GM18508 (cell line): Measurements from ENCODE around the gene TOPORS.

ENCODE experiments used
- ATAC-seq: cut with Tn5 transposase; IDR thresholded peaks from one replicate; pipeline ENCODE4 v1.9.1; 2021; ENCODE audit warnings: moderate number of reproducible peaks; ENCODE audit not compliant: insufficient read depth, unreplicated experiment

TOPORS gene

GRCh38 chr9:32516241-32516640 is 36.1 kb downstream of the TOPORS start:
- no peak for ATAC-seq

- no peak for ATAC-seq
These were observed 43.7 kb downstream of the TOPORS start for GRCh38 chr9:32508728-32509127.

GRCh38 chr9:32503008-32503407 is 49.4 kb downstream of the TOPORS start:
- ATAC-seq = no peak

GRCh38 chr9:32502464-32502863 is 49.9 kb downstream of the TOPORS start:
- ATAC-seq = no peak

GRCh38 chr9:32501868-32502267 is 50.5 kb downstream of the TOPORS start:
- no peak for ATAC-seq

GRCh38 chr9:32500768-32501167 is 51.6 kb downstream of the TOPORS start:
- ATAC-seq = no peak

GRCh38 chr9:32497921-32498320 is 54.5 kb downstream of the TOPORS start:
- no peak for ATAC-seq

- ATAC-seq = no peak
These were observed 61.8 kb downstream of the TOPORS start for GRCh38 chr9:32490601-32491000.
